AG04449 (cell line): ENCODE results near the gene DPAGT1.

Experiments used
- CTCF ChIA-PET: fragments of 350-600 bp; formaldehyde crosslinking; extraction: SDS; loops from one replicate; lab custom pipeline; 2021; ENCODE audit warnings: antibody characterized with exemption; lab: Yijun Ruan, JAX
- POLR2A ChIA-PET: fragments of 400-600, 350-600 bp; formaldehyde crosslinking; extraction: SDS; loops from one replicate; lab custom pipeline; 2020; ENCODE audit warnings: antibody characterized with exemption, inconsistent platforms; lab: Yijun Ruan, JAX
- DNase-seq: peaks from one replicate; pipeline ENCODE4 v3.0.0-alpha.2; 2010; ENCODE audit warnings: low read depth, low spot score
- H3K4me3 ChIP-seq: 2 replicates; pipeline ENCODE4 v1.5.1; 2011; ENCODE audit warnings: low read depth, mild to moderate bottlenecking, control low read depth, low read length
- CTCF ChIP-seq: IDR thresholded peaks from one replicate; pipeline ENCODE4 v1.5.1; 2011; ENCODE audit warnings: mild to moderate bottlenecking, moderate library complexity, low read length, control low read depth, inconsistent platforms; ENCODE audit not compliant: insufficient read depth; ENCODE audit errors: missing control alignments

DPAGT1 gene

GRCh38 chr11:119114351-119114750 lies 12.7 kb upstream of the DPAGT1 start:
- ChIA-PET CTCF (interaction anchor here (1.1 kb wide), 1 partner anchor 92 kb away, joined by 3 read pairs; the partner anchor contains the start of gene CBL), POLR2A (interaction anchor here (0.7 kb wide), 1 partner anchor 20 kb away, joined by 3 read pairs; no protein-coding TSS in a partner anchor)
- H3K4me3 ChIP-seq = no peak overlapping the region
- no peak for TF ChIP-seq CTCF
- no peak for DNase-seq

GRCh38 chr11:119113716-119114115 lies 12.1 kb upstream of the DPAGT1 start:
- H3K4me3 ChIP-seq = no peak overlapping the region
- POLR2A ChIA-PET = interaction anchor here (0.7 to 2.0 kb wide), 2 partner anchors 11 to 19 kb away, joined by 3 to 5 read pairs; no protein-coding TSS in a partner anchor
- CTCF ChIA-PET = no interaction called here
- TF ChIP-seq CTCF = no peak
- no peak for DNase-seq

GRCh38 chr11:119112314-119113020 lies 10.8 kb upstream of the DPAGT1 start:
- no peak for TF ChIP-seq CTCF
- ChIA-PET POLR2A (interaction anchor here (2.0 kb wide), 1 partner anchor 10 kb away, joined by 5 read pairs; no protein-coding TSS in a partner anchor), CTCF (interaction anchor here (1.3 to 2.9 kb wide), 6 partner anchors 10 to 262 kb away, joined by 3 to 10 read pairs (median 5); partner anchors contain the start of gene CBL)
- no peak for DNase-seq
- H3K4me3 ChIP-seq = no peak overlapping the region

GRCh38 chr11:119111361-119111925 lies 9.8 kb upstream of the DPAGT1 start:
- no peak for DNase-seq
- ChIA-PET POLR2A (no interaction called here), CTCF (interaction anchor here (0.7 to 2.9 kb wide), 6 partner anchors 9 to 94 kb away, joined by 3 to 10 read pairs (median 7); partner anchors contain the start of gene CBL)
- no peak overlapping the region for H3K4me3 ChIP-seq
- no peak for TF ChIP-seq CTCF

GRCh38 chr11:119110439-119110838 lies 8.8 kb upstream of the DPAGT1 start:
- CTCF ChIA-PET = interaction anchor here (1.0 to 2.9 kb wide), 6 partner anchors 8 to 86 kb away, joined by 3 to 13 read pairs (median 8); a partner anchor contains a TSS
- POLR2A ChIA-PET = no interaction called here
- no peak overlapping the region for H3K4me3 ChIP-seq
- no peak for DNase-seq
- TF ChIP-seq CTCF = no peak

GRCh38 chr11:119109843-119110242 lies 8.2 kb upstream of the DPAGT1 start:
- POLR2A ChIA-PET = no interaction called here
- CTCF ChIA-PET = interaction anchor here (1.0 to 2.9 kb wide), 8 partner anchors 9 to 96 kb away, joined by 3 to 13 read pairs (median 6); partner anchors contain the start of gene CBL
- no peak for DNase-seq
- TF ChIP-seq CTCF = no peak
- H3K4me3 ChIP-seq = no peak overlapping the region
